ENCODE measurements around the gene PLAAT4. TPM values are rescaled to one million over a fixed set of nuclear protein-coding genes. Genes with fewer than 3 reads are reported as not detected.
"Not testable (repeated sequence)": the region's sequence is repeated elsewhere in the genome, so short reads cannot be mapped to it uniquely, and the experiment has no call there.

The PLAAT4 gene
- polyA plus RNA-seq, 10 donors = 2.4 to 7.8 (median 4.6) TPM

GRCh38 chr11:63537293-63538101 lies 889 bp downstream of the PLAAT4 start:
- peak; percentile 44 to 80 (median 62) for DNase-seq

- not testable (repeated sequence) for DNase-seq
Observed at GRCh38 chr11:63542506-63542905, 5.9 kb downstream of the PLAAT4 start.

DNA sequence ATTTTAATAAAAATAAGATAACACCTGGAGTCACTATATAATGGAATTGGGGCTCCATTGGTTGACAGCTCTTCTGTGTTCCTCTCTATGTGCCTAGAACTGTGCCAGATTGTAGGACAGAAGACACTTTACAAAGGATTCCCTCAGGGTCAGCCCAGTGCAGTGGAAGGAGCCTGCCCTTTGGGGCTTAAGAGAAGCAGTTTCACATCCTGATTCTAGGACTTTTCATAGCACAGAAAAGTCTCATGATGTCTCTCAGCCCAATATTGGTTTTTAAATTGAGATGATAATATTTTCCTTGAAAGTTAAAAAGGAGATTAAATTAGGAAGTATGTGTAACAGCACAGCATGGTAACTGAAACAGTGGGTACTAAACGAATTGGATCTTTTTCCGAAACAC lies 7.1 kb downstream of the PLAAT4 start:
- DNase-seq = no peak

- DNase-seq = no peak
Observed at GRCh38 chr11:63547061-63547460, 10.5 kb downstream of the PLAAT4 start.

DNA sequence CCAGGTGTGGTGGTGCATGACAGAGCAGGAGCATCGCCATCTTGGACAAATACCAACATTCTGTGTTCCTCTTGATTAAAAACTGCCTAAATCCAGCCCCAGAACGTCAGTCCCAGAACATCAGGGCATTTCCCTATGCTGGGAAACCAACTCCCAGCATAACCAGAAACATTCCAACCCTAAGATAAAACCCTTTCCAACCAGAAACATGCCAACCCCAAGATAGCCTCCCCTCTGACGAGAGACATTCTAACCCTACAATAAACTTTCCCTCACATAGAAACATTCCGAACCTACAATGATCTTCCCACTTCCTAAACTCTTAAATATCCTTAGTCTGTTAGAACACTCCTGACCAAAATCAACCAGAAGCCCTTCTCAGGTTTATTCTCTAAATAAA lies 11.6 kb downstream of the PLAAT4 start:
- DNase-seq = no peak

DNA sequence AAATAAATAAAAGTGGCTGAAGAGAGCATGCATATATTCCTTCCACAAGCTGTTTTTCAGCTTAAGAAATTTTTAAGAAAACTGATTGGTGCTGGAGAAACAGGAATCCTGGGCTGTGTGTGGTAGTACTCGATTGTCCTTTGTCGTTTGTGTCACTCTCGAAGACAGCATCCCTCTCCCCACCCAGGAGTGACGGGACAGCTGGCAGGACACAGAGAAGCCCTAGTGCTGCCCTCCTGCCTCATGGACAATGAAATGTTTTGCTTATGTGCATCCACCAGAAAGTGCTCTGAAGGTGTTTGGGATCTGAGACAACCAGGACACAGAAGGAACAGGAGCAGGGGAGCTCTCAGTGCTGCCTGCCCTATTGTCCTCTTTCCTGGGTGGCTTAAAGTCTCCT lies 12.8 kb downstream of the PLAAT4 start:
- DNase-seq = no peak

GRCh38 chr11:63550156-63550700 lies 13.6 kb downstream of the PLAAT4 start:
- DNase-seq = not testable (repeated sequence)

GRCh38 chr11:63551091-63551888 lies 14.7 kb downstream of the PLAAT4 start:
- no peak for DNase-seq

GRCh38 chr11:63551889-63552266 lies 15.3 kb downstream of the PLAAT4 start:
- DNase-seq = no peak

GRCh38 chr11:63552921-63553320 lies 16.3 kb downstream of the PLAAT4 start:
- DNase-seq = no peak

DNA sequence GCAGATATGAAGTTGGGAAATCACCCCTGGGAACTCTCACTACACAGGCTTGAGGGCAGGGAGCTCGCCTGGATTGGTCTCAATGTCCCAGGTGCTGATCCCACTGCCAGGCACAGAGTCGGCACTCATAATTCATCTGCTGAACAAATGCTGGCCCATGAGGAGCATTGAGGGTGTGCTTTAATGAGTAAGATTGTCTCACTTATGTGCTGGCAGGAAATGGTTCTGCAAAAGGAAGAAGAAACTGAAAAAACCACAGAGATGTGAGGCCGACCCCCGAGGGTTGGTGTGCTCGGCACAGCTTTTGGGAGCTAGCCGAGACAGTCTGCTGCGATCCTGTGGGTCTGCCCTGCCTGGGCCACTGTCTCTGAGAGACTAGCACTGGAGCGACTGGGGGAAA lies 17.2 kb downstream of the PLAAT4 start:
- no peak for DNase-seq

DNA sequence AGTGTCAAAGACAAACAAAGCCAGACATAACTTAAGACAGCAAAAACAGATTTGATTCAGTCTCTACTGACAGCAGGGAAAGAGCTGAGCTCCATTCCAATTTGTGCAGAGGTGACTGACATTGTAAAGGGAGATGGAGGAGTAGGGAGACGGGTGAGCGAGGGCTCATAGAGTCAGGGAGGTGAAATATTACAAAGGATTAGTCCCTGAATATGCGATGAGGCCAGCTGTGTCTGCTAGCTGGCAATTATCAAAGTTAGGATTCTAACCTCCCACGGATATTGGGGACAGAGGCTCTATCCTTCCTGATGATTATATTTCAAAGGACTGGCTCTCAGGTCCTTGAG lies 18.2 kb downstream of the PLAAT4 start:
- DNase-seq = no peak

DNA sequence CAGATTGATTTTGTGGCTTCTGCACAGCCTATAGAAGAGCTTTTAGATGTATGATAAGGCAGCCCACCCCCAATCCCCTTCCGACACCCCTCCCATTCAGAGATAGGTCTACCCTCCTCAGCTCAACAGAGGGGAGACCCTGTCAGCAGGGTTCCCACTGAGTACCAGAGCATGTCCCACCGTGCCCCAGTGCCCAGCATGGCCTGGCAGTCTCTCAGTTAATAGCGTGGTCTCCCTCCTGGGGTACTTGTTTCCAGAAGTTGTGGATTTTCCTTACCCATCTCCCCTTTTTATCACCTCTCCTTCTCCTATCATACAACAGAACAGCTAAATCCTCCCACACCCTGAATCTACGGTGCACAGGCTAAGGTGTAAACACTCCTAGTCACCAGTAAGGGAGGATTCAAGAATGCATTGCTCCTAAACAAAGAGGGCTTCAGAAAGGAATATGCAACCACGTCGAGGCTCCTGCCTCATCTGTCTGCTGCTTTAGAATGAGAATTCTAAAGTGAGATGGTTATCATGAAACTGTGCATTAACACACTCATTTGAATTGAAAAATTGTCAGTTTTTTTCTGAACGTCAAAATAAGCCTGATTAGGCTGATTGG lies 19.9 kb downstream of the PLAAT4 start:
- DNase-seq = no peak

GRCh38 chr11:63557570-63557969 lies 21.0 kb downstream of the PLAAT4 start:
- no peak for DNase-seq

DNA sequence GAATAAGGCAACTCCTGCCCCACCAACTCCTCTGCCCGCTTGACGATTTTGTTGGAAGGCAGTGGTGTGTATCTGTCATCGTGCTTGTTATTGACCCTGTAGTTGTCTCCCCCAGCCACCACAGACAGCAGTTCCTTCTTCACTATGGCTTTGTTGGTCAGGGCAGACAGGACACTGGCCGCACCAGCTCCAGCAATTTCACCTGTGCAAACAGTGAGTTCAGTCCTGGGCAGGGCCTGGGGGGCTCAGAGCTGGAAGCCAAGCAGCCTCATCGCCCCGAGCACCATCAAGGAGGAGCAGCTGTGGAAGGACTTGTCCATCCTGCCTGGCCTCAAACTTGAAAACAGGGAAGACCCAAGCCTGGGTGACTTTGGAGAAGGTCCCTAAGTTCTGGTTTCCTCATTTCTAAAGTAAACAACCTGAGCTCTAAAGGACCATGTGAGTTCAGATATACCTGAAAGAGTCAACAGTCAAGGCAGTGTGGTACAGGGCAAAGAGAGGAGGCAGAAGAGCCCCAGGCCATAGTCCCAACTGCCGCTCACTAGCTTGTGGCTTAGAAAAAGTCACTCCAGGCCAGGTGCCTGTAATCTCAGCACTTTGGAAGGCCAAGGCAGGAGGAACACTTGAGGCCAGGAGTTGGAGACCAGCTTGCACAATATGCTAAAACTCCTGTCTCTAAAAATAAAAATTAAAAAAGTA lies 22.0 kb downstream of the PLAAT4 start:
- no peak for DNase-seq

DNA sequence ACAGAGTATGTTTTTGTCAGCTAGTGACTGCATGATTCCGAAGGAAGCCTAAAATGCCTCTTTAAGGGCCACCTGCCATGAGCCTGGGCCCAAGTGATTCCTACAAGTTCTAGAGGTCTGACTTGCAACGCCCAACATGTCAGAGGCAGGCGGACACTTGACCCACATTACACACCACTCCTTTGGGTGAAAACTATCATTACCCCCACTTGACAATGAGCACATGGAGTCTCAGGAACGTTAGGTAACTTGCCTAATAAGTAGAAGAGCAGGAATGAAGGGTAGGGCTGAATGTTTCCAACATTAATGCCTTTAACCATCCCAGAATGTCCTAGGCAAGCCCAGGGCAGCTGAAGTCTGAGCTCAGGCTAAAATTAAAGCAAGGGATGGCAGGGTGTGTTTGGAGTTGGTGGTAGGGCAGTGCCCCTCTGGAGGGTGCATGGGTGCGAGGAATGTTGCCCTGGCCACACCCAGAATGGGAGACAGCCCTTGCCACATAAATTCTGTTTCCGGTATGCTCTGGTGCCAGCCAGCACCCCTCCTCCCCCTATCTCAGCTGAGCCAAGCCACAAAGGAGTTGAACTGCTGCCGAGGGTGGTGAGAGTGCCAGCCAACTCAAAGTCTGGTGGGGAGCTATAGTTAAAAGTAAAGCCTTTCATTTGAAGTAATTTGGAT lies 24.0 kb downstream of the PLAAT4 start:
- DNase-seq = no peak

DNA sequence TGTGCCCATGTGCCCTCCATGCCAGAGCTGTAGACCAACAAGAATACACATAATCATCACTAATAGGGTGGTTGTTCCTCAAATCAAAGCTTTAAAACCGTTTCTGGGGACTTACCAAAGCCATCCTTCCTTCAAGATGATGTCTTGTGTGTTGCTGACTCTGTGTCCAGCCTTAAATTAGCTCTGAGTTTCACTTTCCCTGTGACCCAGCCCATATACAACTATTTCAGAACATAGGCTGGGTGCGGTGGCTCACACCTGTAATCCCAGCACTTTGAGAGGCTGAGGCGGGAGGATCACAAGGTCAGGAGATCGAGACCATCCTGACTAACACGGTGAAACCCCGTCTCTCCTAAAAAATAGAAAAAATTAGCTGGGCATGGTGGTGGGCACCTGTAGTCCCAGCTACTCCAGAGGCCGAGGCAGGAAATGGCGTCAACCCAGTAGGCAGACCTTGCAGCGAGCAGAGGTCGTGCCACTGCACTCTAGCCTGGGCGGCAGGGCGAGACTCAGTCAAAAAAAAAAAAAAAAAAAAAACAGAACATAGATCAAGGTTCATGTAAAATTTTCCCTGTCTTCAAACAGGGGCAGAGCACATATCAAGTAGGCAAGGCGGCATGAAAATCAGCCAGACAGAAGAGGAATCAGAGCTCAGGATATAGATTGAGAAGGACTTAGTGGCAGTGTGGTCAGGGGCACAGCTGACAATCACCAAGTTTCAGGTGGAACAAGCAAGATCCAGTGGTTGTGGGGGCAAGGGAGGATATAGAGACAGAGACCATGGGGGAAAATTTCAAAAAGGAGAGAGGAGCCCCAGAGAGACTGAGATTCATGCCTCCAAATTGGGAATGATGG lies 26.8 kb downstream of the PLAAT4 start, which contains the start of gene PLAAT2:
Gene PLAAT2, minus strand, starts transcription at position 179 of the 855 bp plus-strand sequence. Its CDS starts 55 bp downstream, at position 124.
- no peak for DNase-seq

GRCh38 chr11:63564056-63564774 lies 27.6 kb downstream of the PLAAT4 start:
- DNase-seq = no peak

GRCh38 chr11:63564784-63565350 lies 28.3 kb downstream of the PLAAT4 start:
- DNase-seq = no peak

All from muscle of back (tissue), 11 donors.